Psoas muscle (tissue), 8 donors: ENCODE measurements around the gene SH3BP4. TPM values are rescaled to one million over a fixed set of nuclear protein-coding genes. Genes with fewer than 3 reads are reported as not detected.

Experiments
- ATAC-seq, 4 donors: fragments of 200-7000 bp; cut with Tn5 transposase; one replicate each; pipeline ENCODE4 v1.9.1; 2020; ENCODE audit warnings: moderate library complexity in 3 of 4, mild to moderate bottlenecking in 2 of 4
- DNase-seq, 2 donors: peaks; one replicate each; pipeline ENCODE4 v3.0.0-alpha.2; 2020
- H3K27ac ChIP-seq: fragments of 200-600 bp; one replicate; pipeline ENCODE4 v1.8.0; 2022
- H3K27me3 ChIP-seq, 3 donors: fragments of 200-600 bp in 1 of 3; one replicate each; pipeline versions ENCODE4 v1.6.1 to v1.8.0; 2013 to 2022; ENCODE audit warnings: low read length in 2 of 3, mild to moderate bottlenecking in 2 of 3, moderate library complexity in 1 of 3; ENCODE audit not compliant: insufficient read depth in 3 of 3
- H3K36me3 ChIP-seq, 2 donors: fragments of 200-600 bp in 1 of 2; one replicate each; pipeline versions ENCODE4 v1.6.1 to v1.8.0; 2013 to 2022; ENCODE audit warnings: low read depth in 1 of 2, mild to moderate bottlenecking in 1 of 2, moderate library complexity in 1 of 2; ENCODE audit not compliant: insufficient read depth in 1 of 2
- H3K4me1 ChIP-seq: fragments of 200-600 bp; one replicate; pipeline ENCODE4 v1.8.0; 2022
- H3K4me3 ChIP-seq: fragments of 200-600 bp; one replicate; pipeline ENCODE4 v1.8.0; 2022; ENCODE audit warnings: mild to moderate bottlenecking
- H3K9me3 ChIP-seq: fragments of 200-600 bp; one replicate; pipeline ENCODE4 v1.8.0; 2022
- CTCF ChIP-seq: fragments of 200-600 bp; IDR thresholded peaks from one replicate; pipeline ENCODE4 v1.8.0; 2022; ENCODE audit warnings: antibody characterized with exemption
- WGBS, 3 donors: extraction: QIAGEN DNeasy Blood & Tissue Kit; methylation state at CpG; one replicate each; pipeline versions ENCODE4 v1.1.6 to v1.1.7; 2013; 5-methylcytosine and 5-hydroxymethylcytosine counted together
- intact Hi-C, 2 donors: fragments of 100-400 bp; cut with DNase I; formaldehyde crosslinking; loops; one replicate each; pipeline versions ENCODE4 v1.11.0 to v1.14.2; 2022
- polyA plus RNA-seq, 3 donors: library from polyadenylated mRNA; stranded (reverse); fragments of 200-250 nt; gene quantifications; one replicate each; pipeline ENCODE4 v1.2.3, GENCODE V29; 2013
- total RNA-seq, 4 donors: library from RNA; stranded (reverse); fragmentation: NEBNext Ultra II Directional in 2 of 4; extraction: Animal tissue kit (Norgen Biotek cat#: 25700) in 2 of 4; gene quantifications; one replicate each; pipeline versions ENCODE4 v1.2.1 to v1.2.4, GENCODE V29; 2021 to 2023
- donor health status: healthy with polysubstance abuse.
- donor health status: DM: no; HTN: no; CAD: no; lungs with moderate emphysema.
- donor health status: Bipolar disorder and iron deficiency.
- donor health status: healthy.
- donor health status: DM: yes; HTN: yes; CAD: no.
- donor health status: DM: no; HTN: no; CAD: no.
- donor health status: DM: no; HTN: no; CAD: no.
- donor health status: DM: yes; HTN: yes; CAD: no.

SH3BP4 gene
- total and polyA plus RNA-seq, 7 donors, result 3.0 to 14.9 (median 9.4) TPM

DNA sequence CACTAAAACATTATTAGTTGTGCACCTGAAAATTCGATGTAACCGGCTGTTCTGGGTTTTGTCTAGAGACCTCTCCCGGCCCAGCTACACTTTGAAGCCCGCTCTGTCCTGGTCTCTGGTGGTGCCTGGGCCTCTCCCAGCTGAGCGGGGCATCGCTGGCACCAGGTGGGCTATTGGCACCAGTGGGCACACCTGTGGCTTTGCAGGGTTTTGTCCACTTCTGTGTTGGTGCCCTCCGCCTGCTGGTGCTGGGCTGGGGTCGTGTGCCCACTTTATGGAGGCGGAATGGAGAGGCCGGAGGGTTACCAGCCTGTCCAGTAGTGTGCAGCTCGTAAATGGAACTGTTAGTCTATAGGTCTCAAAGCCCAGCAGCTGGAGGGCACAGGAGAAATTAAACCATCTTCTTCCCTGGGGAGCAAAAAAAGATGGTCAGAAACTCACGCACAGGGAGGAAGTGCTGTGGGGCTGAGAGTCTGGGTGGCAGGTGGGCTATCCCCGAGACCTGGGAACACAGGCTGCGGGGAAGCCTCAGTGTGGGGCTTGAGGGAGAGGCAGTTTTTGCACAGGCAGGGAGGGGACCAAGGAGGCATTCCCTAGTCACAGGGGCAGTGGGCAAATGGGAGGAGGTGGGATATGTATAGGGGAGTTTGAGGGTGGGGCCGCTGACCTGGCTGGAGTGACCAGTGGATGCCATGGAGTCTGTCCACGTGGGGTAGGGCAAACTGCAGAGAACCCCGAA is 30.4 kb downstream of the SH3BP4 start:
- intact Hi-C loops, result no loop called here
- peak in 1 of 2 donors; percentile 30 for DNase-seq
- TF ChIP-seq CTCF, result no peak
- Histone ChIP-seq H3K4me3 (no peak overlapping the region), H3K36me3 (no peaks in the 10 kb centered on the region), H3K4me1 (peaks cover 7% of the 10 kb centered on the region), H3K27ac (peak overlapping the region; percentile 13), H3K9me3 (no peaks in the 10 kb centered on the region), H3K27me3 (peaks cover 0 to 3% (median 0%) of the 10 kb centered on the region in 3 donors)
- 85 to 90% (median 88%) methylated on average over 17 of the region's 17 CpGs for WGBS, 3 donors
- ATAC-seq, result no peak

DNA sequence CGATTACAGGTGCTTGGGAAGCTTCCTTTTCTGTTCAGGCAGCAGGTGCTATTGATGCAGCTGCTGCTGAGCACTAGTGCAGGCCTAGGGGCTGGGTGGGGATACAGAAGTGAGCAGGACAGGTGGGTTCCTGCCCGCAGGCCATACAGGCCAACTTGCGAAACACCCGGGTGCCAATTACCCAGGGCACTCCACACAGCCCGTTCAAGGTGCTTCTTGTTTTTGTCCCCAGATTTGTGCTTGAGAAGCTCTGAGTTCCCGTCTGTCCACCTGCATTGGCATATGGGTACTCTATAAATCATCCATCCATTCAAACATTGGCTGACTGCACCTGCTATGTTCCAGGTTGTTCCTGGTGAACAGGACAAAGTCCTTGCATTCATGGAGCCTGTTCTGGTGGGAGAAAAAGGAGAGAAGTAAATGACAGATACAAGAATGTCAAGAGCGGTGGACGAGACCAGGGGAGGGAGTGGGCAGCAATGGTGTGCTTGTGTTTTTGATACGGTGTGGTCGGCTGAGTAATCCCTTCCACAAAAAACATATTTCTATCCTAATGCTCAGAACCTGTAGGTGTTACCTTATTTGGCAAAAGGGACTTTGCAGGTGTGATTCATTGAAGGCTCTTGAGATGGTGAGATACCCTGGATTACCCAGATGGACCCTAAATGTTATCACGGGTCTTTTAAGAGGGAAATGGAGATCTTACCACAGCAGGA is 31.4 kb downstream of the SH3BP4 start:
- no peaks in the 10 kb centered on the region for H3K9me3 ChIP-seq
- peak in 1 of 2 donors; percentile 16 for DNase-seq
- no peak for TF ChIP-seq CTCF
- peaks cover 7% of the 10 kb centered on the region for H3K4me1 ChIP-seq
- 81 to 84% (median 84%) methylated on average over 11 of the region's 11 CpGs for WGBS, 3 donors
- H3K4me3 ChIP-seq, result no peak overlapping the region
- no peak overlapping the region for H3K27ac ChIP-seq
- H3K27me3 ChIP-seq, result peaks cover 0 to 3% (median 0%) of the 10 kb centered on the region in 3 donors
- intact Hi-C loops, result no loop called here
- ATAC-seq, result no peak
- H3K36me3 ChIP-seq, result no peaks in the 10 kb centered on the region

- TF ChIP-seq CTCF, result no peak
- DNase-seq, result no peak
Measured at GRCh38 chr2:234985608-234986245, 33.9 kb downstream of the SH3BP4 start.

GRCh38 chr2:234986390-234986789 is 34.6 kb downstream of the SH3BP4 start:
- WGBS, 3 donors, result 85 to 88% (median 88%) methylated on average over 7 of the region's 7 CpGs
- DNase-seq, result peak in 1 of 2 donors; percentile 6
- no peak overlapping the region for H3K27ac ChIP-seq
- no peak overlapping the region for H3K4me3 ChIP-seq
- no peaks in the 10 kb centered on the region for H3K9me3 ChIP-seq
- no peaks in the 10 kb centered on the region for H3K36me3 ChIP-seq
- intact Hi-C loops, result no loop called here
- H3K4me1 ChIP-seq, result peaks cover 5% of the 10 kb centered on the region
- TF ChIP-seq CTCF, result no peak
- no peaks in the 10 kb centered on the region for H3K27me3 ChIP-seq
- ATAC-seq, result no peak

More at GRCh38 chr2:234985608-234986245, 33.9 kb downstream of the SH3BP4 start:
- no peaks in the 10 kb centered on the region for H3K27me3 ChIP-seq
- 95 to 96% (median 95%) methylated on average over 17 of the region's 17 CpGs for WGBS, 3 donors
- H3K4me3 ChIP-seq, result no peak overlapping the region
- no peaks in the 10 kb centered on the region for H3K9me3 ChIP-seq
- intact Hi-C loops, result no loop called here
- no peak overlapping the region for H3K27ac ChIP-seq
- peaks cover 7% of the 10 kb centered on the region for H3K4me1 ChIP-seq
- H3K36me3 ChIP-seq, result no peaks in the 10 kb centered on the region
- no peak for ATAC-seq
